Subcutaneous abdominal adipose tissue (tissue), 5 donors: ENCODE data around the gene PI4K2B.

ENCODE experiments used
- H3K27ac ChIP-seq: one replicate; pipeline ENCODE4 v1.7.0; 2013; ENCODE audit warnings: low read depth, mild to moderate bottlenecking, inconsistent platforms, low read length, moderate library complexity
- H3K27me3 ChIP-seq, 5 donors: one replicate each; pipeline ENCODE4 v1.7.0; 2013; ENCODE audit warnings: low read length in 5 of 5, inconsistent platforms in 1 of 5; ENCODE audit not compliant: control insufficient read depth in 5 of 5, insufficient read depth in 4 of 5
- H3K36me3 ChIP-seq, 5 donors: one replicate each; pipeline ENCODE4 v1.7.0; 2013; ENCODE audit warnings: low read length in 5 of 5; ENCODE audit not compliant: control insufficient read depth in 5 of 5, insufficient read depth in 5 of 5
- H3K4me1 ChIP-seq, 5 donors: one replicate each; pipeline ENCODE4 v1.7.0; 2013; ENCODE audit warnings: low read length in 5 of 5, mild to moderate bottlenecking in 3 of 5, moderate library complexity in 1 of 5; ENCODE audit not compliant: control insufficient read depth in 5 of 5, insufficient read depth in 5 of 5
- H3K4me3 ChIP-seq, 5 donors: one replicate each; pipeline ENCODE4 v1.7.0; 2013; ENCODE audit warnings: low read length in 5 of 5, low read depth in 1 of 5
- H3K9ac ChIP-seq, 5 donors: one replicate each; pipeline ENCODE4 v1.7.0; 2013; ENCODE audit warnings: low read length in 5 of 5, mild to moderate bottlenecking in 4 of 5, moderate library complexity in 3 of 5
- H3K9me3 ChIP-seq, 5 donors: one replicate each; pipeline ENCODE4 v1.7.0; 2013; ENCODE audit warnings: low read length in 5 of 5; ENCODE audit not compliant: control insufficient read depth in 5 of 5
- donor health status: healthy.
- donor health status: healthy.
- donor health status: healthy.
- donor health status: healthy.
- donor health status: healthy.

The PI4K2B gene

DNA sequence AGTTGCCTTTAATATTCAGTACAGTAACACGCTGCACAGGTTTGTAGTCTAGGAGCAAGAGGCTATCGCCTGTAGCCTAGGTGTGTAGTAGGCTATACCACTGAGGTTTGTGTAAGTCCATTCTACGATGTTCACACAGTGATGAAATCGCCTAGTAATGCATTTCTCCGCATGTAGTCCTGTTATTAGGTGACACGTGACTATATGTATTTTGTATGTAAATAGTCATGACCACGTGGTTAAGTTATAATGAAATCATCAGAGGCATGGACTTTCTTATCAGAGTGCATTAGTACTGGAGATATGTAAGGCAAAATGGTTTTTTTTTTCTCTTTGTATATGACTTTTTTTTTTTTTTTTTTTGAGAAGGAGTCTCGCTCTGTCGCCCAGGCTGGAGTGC, 68.8 kb downstream of the PI4K2B start:
- Histone ChIP-seq H3K9me3 (no peaks in the 10 kb centered on the region), H3K4me3 (no peak overlapping the region), H3K27me3 (peaks cover 0 to 3% (median 0%) of the 10 kb centered on the region in 5 donors), H3K4me1 (no peaks in the 10 kb centered on the region), H3K27ac (no peak overlapping the region), H3K9ac (no peak overlapping the region), H3K36me3 (no peaks in the 10 kb centered on the region)

DNA sequence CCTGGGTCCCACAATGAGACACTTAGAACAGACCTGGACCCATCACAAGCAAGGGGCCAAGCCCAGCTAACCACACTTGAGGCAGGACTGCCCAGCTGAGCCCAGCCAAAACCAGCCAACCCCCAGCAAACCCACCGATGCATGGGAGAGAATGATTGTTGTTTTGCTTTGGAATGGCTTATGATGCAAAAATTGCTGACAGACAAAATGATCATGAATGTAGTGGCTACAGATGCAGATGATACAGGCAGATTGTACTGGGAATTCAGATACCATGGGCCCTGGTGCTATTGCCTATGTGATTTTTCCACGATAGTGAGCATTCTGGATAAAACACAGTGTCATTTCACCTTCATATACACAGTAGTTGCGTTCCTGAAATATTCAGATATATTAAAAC, 69.7 kb downstream of the PI4K2B start:
- no peak overlapping the region for H3K27ac ChIP-seq
- H3K4me1 ChIP-seq: no peaks in the 10 kb centered on the region
- H3K27me3 ChIP-seq: peaks cover 0 to 3% (median 0%) of the 10 kb centered on the region in 5 donors
- H3K36me3 ChIP-seq: no peaks in the 10 kb centered on the region
- no peaks in the 10 kb centered on the region for H3K9me3 ChIP-seq
- no peak overlapping the region for H3K9ac ChIP-seq
- no peak overlapping the region for H3K4me3 ChIP-seq

DNA sequence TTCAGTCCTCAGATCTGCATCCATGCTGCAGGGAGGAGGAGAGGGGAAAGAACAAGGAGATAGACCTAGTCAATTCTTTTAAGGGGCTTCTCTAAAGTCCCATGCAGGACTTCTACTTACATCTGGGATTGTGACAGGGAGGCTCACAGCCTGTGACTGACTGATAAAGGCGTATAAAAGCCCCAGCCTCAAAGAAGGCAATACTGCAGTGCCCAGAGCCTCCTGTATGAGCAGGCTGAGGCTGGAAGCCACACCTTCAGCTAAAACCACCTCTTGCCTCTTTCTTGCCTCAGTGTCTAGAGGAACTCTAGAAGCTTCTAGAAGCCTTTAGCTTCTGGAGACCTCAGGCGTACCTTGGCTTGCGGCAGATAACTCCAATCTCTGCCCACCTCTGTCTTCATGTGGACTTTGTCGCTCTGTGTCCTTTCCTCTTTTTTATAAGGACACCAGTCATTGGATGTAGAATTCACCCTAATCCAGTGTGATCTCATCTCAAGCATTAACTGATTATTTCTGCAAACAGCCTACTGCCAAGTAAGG, 72.8 kb downstream of the PI4K2B start:
- Histone ChIP-seq H3K27me3 (peaks cover 0 to 3% (median 0%) of the 10 kb centered on the region in 5 donors), H3K4me3 (no peak overlapping the region), H3K27ac (no peak overlapping the region), H3K4me1 (no peaks in the 10 kb centered on the region), H3K9ac (no peak overlapping the region), H3K36me3 (no peaks in the 10 kb centered on the region), H3K9me3 (no peaks in the 10 kb centered on the region)

DNA sequence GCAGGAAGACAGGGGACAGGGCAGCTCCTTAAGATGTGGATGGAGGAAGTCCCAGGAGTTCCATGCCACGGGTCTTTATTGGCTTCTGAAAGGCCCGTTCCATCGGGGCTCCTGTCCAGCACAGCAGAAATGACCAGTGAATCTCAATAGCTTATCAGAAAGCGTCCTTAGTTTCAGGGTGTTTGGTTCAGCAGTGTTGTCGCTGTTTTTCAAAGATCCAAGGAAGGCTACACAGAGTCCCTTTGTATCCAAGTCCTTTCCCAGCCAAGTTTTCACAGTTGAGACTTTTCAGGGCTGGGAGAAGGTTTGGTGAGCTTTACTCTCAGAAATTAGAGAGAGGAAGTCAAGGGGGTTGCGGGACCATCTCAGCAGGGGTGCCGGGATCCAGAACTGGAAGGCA, 73.8 kb downstream of the PI4K2B start:
- Histone ChIP-seq H3K9me3 (no peaks in the 10 kb centered on the region), H3K4me1 (peaks cover 0 to 4% (median 4%) of the 10 kb centered on the region in 5 donors), H3K9ac (no peak overlapping the region), H3K27me3 (peaks cover 0 to 3% (median 0%) of the 10 kb centered on the region in 5 donors), H3K27ac (no peak overlapping the region), H3K36me3 (no peaks in the 10 kb centered on the region), H3K4me3 (no peak overlapping the region)

DNA sequence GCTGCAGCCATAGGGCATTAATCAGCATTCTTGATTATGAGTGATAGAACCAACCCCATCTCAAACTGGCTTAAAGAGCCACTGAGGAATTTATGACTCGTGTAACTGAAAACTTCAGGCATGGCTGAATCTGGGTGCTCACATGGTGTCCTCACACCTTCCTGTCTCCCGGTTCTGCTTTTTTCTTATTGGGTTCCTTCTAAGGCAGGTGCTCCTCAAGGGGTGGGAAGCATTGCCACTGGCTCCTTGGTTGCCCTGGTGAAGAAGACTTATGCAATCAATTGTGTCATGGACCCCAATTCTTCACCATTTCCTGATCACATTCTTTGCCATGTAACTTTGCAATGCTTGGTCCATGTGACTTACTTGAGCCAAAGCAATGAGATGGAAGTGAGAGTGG, 74.5 kb downstream of the PI4K2B start:
- H3K9ac ChIP-seq: no peak overlapping the region
- H3K27ac ChIP-seq: no peak overlapping the region
- H3K9me3 ChIP-seq: no peaks in the 10 kb centered on the region
- H3K4me3 ChIP-seq: no peak overlapping the region
- H3K27me3 ChIP-seq: peaks cover 0 to 3% (median 0%) of the 10 kb centered on the region in 5 donors
- no peaks in the 10 kb centered on the region for H3K36me3 ChIP-seq
- H3K4me1 ChIP-seq: peaks cover 0 to 9% (median 8%) of the 10 kb centered on the region in 5 donors

DNA sequence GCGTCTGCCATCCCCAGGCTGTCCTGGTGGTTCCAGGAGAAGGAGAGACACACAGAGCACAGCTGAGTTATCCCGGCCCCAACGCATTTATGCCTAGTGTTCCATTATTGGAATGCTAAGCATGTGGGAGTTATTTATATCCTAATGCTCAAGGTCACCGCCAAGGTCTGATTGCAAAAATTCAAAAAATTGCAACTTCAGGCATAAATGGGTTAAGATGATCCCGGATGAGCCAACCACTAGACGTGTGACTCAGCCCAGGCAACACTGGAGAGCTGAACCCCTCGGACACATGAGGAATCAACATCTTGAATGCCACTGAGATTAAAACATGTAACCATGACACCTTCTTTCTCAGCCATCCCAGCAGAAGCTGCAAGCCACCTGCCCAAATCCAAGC, 74.9 kb downstream of the PI4K2B start:
- H3K4me3 ChIP-seq: no peak overlapping the region
- no peak overlapping the region for H3K9ac ChIP-seq

DNA sequence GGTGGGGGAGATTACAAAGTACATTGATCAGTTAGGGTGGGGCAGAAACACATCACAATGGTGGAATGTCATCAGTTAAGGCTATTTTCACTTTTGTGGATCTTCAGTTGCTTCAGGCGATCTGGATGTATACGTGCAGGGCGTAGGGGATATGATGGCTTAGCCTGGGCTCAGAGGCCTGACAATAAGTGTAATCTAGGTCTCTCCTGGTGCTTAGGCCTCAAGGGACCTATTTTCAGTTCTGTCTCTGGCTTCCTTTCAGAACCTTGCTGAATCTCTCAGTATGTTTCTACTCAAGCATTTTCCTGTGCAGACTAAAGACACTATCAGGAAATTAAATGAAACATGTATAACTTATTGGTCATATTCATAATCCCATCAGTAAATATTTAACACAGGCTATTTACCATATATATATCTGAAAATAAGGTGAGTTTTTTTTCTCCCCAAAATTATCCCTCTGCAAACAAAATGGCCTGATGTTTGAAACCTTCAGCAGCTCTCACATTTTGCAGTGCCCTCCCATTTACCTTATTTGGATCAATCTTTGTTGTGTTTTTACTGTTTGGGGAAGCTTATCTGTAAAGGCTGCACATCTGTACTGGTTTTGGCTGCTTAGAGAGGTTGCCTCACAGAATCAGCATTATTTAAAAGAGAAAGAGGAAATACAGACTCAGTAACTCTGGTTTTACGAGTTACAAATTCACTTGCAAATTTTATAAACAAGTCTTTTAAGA, 76.4 kb downstream of the PI4K2B start:
- Histone ChIP-seq H3K9ac (peak overlapping the region in 2 of 5 donors; percentile 6 to 28), H3K27me3 (peaks cover 0 to 3% (median 0%) of the 10 kb centered on the region in 5 donors), H3K27ac (no peak overlapping the region), H3K9me3 (no peaks in the 10 kb centered on the region), H3K4me3 (no peak overlapping the region), H3K4me1 (peaks cover 0 to 14% (median 14%) of the 10 kb centered on the region in 5 donors), H3K36me3 (peaks cover 0 to 7% (median 0%) of the 10 kb centered on the region in 5 donors)

More for the DNA sequence above, 74.9 kb downstream of the PI4K2B start:
- Histone ChIP-seq H3K27me3 (peaks cover 0 to 3% (median 0%) of the 10 kb centered on the region in 5 donors), H3K27ac (no peak overlapping the region), H3K4me1 (peaks cover 0 to 14% (median 12%) of the 10 kb centered on the region in 5 donors), H3K9me3 (no peaks in the 10 kb centered on the region), H3K36me3 (no peaks in the 10 kb centered on the region)

DNA sequence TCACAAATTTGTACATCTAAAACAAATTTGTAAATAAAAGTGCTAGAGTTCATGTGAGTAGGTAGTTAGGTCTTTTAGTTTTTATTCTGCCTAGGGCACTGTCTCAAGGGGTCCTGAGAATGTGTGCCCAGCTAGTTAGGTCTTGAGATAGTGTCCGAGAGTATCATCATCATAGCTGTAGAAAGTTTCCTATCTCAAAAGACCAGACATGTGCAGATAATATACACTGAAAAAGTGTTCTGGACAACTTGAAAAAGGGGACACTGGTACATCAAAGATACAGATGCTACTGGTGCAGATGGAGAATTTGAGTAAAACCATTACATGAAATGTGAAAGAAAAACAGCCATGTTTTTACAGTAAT, 77.0 kb downstream of the PI4K2B start:
- peak overlapping the region in 2 of 5 donors; percentile 6 to 28 for H3K9ac ChIP-seq
- no peak overlapping the region for H3K27ac ChIP-seq
- peaks cover 2 to 7% (median 4%) of the 10 kb centered on the region in 5 donors for H3K36me3 ChIP-seq
- H3K9me3 ChIP-seq: no peaks in the 10 kb centered on the region
- H3K4me1 ChIP-seq: peaks cover 0 to 14% (median 14%) of the 10 kb centered on the region in 5 donors
- peaks cover 0 to 3% (median 0%) of the 10 kb centered on the region in 5 donors for H3K27me3 ChIP-seq
- H3K4me3 ChIP-seq: no peak overlapping the region

DNA sequence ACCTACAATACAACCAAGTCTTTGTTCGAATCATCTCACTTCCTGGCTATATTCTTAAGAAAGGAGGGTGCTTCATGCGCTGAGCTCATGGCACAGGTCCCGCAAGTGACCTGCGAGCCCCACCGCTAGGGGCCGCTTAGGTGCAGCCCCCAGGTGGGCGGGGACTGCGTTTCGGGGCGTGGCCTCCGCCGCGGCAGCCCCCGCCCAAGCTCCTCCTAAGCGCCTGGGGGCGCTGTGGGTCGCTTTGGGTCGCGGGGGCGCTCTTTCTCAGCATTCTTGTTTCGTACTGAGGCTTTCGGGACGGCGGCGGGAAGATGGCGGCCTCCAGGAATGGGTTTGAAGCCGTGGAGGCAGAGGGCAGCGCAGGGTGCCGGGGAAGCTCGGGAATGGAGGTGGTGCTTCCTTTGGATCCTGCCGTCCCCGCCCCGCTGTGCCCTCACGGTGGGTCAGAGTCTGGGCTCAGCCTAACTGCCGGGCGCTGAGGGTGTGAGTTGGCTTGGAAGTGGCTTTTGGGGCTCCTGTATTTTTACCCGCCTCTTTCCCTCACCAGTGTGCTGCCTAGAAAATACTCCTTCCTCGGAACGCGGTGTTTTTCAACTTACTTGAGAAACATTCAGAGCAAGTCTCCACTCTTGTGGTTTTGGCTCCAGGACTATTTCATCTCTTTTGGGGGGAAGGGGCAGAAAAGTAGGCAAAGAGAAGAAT, 78.8 kb downstream of the PI4K2B start, which contains the start of gene ZCCHC4:
Gene ZCCHC4 (plus strand): TSS at position 279 of the 705 bp plus-strand sequence. CDS start 36 bp downstream, at position 315.
- H3K36me3 ChIP-seq: peaks cover 6 to 13% (median 11%) of the 10 kb centered on the region in 5 donors
- H3K27me3 ChIP-seq: no peaks in the 10 kb centered on the region
- no peaks in the 10 kb centered on the region for H3K9me3 ChIP-seq
- H3K27ac ChIP-seq: peak within 1 kb of the TSS; percentile 74
- peaks cover 0 to 14% (median 14%) of the 10 kb centered on the region in 5 donors for H3K4me1 ChIP-seq
- peak within 1 kb of the TSS; percentile 74 to 93 (median 93) for H3K4me3 ChIP-seq
- H3K9ac ChIP-seq: peak within 1 kb of the TSS; percentile 39 to 94 (median 89)
